Retina (tissue), 1 donor: ENCODE data around the gene RAB20.
"Not testable (repeated sequence)": the region's sequence is repeated elsewhere in the genome, so short reads cannot be mapped to it uniquely, and the experiment has no call there.

Source experiments
- DNase-seq: peaks from one replicate; pipeline ENCODE4 v3.0.0-alpha.2; 2016

RAB20 gene

DNA sequence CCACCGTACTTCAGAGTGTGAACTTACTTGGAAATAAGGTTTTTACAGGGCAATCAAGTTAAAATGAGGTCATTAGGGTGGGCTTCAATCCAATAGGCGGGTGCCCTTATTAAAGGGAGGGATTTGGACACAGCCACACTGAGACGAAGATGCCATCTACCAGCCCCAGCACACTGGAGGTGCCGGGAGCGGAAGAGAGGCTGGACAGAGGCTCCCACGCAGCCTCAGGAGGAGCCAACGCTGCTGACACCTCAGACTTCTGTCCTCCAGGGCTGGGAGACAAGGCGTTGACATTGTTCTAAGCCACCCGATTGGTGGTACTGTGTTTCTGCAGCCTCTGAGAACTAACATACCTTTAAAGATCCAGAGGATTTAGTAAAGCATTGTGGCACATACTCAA is 12.6 kb upstream of the RAB20 start:
- DNase-seq, result no peak

DNA sequence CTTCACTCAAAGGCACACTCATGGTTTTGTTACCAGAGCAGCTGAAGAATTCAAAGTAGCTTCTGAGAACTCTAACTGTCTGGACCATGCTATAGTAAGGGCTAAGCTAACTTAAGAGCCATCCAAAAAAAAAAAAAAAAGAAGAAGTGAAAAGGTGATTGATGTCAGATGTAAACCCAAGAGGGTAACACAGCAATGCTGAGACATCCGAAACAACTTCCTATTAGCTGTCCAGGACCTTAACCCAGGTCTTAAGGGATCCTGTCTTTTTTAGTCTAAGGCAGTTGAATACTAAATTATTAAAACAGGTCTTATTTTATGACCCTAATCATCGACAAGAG is 11.2 kb upstream of the RAB20 start:
- no peak for DNase-seq

DNA sequence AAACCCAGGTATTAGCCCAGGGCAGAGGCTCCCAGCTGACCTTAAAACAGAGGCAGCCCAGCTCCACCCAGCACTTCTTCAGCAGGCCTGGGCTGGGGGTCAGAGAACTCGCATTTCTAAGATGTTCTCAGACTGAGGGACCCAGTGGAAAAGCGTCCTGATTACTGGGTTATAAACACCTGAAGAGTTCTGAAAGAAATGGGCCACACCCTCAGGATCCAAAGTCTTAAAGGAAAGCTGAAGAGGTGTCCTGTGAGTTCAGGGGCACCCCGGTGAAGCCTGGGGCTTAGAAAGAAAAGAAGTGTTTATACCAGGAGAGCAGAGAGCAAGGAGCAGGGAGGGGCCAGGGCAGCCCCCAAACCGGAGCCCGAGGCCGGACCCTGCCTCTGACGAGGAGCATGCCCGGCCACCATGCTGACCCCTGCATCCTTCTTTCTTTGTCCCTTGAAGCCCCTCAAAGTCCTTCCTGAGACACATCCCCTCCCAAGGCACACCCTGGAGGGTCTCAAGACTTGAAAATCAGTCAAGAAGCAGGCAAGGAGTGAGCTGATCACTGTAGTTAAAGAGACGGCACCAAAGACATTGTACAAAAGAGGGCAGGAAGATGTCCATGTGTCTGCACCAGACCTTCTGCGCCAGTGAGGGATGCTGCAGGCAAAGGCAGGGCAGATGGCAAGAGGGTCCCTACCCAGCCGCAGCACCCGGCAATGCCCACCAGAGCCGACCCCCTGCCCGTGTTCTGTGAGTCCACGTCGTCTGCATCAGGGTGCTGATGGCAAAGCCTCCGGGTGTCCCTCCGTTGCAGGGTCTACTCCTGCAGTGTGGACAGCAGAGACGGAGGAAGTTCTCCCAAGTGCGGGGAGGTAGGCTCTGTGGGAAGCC is 10.6 kb upstream of the RAB20 start:
- DNase-seq, result no peak

DNA sequence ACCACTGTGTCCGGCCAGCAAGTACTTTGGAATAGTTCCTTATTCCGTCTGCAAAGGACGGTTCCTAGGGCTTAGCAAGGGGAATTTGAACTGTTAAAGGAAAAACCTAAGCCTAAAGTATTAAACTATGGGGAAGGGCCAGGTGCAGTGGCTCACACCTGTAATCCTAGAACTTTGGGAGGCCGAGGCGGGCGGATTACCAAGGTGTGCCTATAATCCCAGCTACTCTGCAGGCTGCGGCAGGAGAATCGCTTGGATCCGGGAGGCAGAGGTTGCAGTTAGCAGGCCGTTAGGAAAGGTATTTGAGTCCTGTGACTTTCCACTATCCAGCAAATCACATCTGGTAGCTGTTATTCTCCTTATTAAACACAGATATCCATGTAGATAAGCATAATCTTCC is 9.4 kb upstream of the RAB20 start:
- DNase-seq, result no peak

DNA sequence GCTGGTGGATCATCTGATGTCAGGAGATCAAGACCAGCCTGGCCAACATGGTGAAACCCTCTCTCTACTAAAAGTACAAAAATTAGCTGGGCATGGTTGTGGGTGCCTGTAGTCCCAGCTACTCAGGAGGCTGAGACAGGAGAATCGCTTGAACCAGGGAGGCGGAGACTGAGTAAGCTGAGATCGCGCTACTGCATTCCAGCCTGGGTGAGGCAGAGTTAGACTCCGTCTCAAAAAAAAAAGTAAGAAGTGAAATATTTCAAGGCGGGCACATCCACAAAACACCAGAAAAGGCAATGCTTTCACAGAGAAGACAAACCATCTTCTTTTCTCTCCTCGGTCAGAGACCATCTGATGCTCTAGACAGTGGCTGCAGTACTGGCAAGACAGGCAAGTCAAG is 8.4 kb upstream of the RAB20 start:
- not testable (repeated sequence) for DNase-seq

DNA sequence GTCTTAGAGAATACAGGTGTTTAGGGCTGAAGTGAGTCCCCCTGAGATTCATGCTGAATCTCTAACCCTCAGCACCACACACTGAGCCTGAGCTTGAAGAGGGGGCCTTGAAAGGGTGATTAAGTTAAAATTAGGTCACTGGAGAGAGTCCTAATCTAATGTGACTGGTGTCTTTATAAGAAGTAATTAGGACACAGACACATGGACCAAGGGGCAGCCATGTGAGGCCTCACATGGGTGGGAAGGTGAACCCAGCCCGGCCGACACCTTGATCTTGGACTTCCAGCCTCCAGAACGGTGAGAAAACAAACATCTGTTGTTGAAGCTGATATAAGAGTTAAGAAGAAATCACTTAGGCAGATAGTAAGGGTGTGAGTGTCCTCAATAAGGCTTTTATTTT is 7.1 kb upstream of the RAB20 start:
- peak; percentile 51 for DNase-seq

DNA sequence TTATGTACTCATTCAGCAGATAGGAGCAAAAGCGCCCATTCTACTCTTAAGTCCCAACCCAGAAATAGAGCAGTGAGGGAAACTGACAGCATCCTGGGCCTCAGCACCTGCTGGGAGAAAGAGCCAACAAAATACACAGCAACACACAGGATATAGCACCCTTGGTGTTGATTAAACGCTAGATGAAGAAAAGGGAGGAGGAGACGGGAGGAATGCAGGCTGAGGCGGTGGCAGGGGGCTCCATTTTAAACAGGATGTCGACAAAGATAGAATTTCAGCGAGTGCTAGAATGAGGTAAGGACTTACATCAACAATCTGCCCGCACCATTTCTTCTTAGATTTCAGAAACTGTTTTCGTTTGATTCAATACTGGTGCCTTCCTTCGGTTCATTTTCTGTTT is 4.6 kb upstream of the RAB20 start:
- DNase-seq, result no peak

DNA sequence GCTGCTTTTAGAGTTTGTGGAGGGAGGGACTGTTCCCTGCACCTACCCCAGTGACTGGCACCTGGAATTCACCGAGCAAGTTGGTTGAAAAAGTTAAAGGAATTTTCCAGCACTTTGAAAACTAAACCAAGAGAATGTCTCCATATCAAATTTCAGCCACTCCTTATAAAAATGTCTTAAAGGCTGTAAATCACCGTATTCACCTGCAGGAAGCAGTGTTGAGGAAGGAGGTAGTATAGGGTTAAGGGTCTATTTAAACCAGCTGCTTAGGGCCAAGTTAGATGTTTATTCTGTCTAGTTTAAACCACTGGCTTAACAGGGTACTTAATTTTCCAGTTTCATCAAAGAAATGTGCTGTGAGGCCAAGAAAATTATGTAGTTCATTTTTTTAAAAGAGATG is 3.8 kb upstream of the RAB20 start:
- no peak for DNase-seq

DNA sequence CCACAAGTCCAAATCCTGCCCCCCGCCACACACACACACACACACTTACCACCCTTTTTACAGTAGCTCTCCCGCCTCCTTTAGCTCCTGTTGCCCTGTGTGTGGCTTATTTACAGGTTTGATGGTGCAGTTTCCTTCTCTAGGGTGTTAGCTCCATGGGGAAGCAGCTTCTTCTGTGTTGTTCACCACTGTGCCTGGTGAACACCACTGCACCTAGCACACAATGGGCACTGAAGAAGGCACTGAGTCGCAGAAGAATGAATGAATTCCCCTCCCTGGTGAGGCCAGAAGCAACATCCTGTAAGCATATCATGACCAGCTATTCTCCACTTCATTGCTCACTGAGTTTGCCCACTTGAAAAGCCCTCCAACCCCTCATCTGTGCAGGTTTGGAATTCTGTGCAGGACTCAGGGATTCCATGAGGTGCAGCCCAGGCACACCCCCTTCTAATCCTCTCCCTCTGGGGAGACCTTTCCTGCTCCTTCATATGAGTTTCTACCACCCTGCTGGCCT is 3.0 kb upstream of the RAB20 start:
- DNase-seq, result no peak

DNA sequence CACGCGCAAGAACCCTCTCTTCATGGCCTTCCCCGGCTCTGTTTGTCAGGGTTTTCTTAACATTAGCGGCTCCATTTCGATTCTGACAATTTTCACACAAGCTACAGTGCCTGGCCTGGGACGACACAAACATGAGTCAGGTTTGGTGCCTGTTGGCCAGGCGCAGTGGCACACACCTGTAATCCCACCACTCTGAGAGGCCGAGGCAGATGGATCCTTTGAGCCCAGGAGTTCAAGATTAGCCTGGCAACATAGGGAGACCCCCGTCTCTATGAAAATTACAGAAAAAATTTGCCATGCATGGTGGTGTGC is 1.9 kb upstream of the RAB20 start:
- no peak for DNase-seq

DNA sequence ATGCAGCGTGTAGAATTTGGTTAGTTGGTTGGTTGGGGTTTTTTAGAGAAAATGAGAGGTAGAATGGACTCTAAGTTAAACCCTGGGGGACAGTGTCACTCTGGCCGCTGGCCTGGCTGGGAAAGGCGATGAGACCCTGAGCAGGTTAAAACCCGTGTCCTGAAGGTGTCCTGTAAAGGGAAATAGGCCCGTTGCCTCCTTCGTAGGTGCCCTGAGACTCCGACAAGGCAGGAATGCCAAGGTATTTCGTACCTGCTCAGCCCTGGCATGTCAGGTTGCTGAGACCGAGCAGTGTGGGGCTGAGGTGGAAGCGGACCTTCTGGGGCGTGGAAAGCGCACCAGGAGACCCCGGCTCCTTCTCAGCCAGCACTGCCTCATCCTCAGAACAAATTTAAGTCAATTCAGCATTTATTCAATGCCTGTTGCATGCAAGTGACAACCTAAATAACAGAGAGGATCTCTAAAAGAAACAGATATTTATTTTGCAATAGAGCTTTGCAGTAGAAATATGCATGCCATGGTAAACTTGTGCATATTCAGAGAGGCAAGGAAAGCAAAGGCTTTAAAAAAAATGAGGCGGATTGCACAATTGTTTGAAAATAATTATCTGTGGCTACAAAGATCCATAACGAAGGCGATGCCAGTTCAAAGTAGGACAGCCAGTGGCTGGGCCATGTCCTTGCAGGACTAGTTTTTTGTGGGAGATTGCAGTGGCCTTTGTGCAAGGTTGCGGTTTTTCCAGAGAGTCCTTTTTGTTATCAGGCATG is 1.4 kb upstream of the RAB20 start:
- no peak for DNase-seq

DNA sequence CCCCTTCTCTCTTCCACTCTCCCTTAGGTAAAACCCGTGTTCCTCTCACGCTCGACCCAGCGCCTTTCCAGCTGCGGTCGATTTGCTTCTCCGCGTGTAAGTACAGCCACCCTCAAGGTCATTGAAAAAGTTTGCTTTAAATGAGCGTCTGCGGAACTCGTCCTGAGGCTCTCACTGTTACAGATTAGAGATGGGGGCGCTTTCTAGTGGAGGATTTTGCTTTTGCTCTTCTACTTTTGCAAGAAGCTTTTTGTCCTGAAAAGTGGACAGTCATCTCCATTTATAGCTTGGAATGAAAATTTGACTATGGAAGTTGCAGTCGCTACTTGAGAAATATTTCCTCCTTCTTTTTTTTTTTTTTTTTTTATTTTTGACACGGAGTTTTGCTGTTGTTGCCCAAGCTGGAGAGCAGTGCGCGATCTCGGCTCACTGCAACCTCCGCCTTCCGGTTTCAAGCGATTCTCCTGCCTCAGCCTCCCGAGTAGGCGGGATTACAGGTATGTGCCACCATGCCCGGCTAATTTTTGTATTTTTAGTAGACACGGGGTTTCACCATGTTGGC is 595 bp upstream of the RAB20 start:
- no peak for DNase-seq

DNA sequence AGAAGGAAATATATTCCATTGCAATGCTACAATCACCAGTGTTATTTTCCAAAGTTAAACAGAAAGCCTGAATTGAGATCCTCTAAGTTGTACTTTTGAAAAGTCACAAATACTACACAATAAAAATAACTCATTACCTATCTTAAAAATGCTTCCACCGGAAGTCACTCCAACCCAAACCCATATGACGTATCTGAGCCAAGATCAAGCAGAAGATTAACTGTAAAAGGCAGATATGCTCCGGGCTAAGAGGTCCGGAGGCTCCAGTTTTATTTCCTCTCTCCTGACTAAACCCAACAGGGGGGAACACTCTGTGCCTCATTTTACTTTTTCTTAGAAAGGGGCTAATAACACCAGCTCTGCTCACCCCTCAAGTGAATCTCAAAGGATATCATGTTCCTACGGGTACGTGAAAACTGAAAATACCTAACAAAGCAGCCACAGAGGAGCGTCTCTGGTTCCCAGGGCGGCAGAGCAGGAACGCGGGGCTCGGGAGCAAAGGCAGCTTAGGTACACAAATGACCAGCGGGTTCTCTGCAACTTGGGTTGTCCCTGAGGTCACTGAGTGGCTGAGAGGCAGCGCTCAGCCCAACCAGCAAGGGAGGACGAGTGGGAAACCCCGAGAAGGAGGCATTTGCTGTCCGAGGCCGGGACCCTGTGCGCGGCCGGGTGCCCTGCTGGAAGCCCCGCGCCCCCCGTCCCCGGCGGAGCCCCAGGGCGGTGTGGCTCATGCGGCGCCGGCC is 750 bp downstream of the RAB20 start:
- no peak for DNase-seq

DNA sequence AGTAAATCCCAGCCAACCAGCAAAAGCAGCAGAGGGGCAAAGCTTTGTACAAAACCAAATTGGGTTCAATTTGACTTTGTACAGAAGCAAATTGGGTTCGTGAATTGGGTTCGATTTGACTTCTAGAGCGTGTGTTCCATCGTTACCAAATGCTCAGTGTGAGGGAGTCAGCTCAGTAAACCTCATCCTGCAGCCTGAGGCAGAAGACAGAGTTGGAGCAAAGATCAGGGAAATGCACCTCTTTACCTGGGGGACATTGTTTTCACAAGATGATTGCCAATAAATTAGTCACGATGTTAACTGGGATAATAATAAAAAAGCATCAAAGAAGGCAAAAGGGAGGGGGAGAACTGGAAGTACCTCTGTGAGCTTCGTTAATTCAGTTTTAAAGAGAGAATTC is 1.5 kb downstream of the RAB20 start:
- no peak for DNase-seq

DNA sequence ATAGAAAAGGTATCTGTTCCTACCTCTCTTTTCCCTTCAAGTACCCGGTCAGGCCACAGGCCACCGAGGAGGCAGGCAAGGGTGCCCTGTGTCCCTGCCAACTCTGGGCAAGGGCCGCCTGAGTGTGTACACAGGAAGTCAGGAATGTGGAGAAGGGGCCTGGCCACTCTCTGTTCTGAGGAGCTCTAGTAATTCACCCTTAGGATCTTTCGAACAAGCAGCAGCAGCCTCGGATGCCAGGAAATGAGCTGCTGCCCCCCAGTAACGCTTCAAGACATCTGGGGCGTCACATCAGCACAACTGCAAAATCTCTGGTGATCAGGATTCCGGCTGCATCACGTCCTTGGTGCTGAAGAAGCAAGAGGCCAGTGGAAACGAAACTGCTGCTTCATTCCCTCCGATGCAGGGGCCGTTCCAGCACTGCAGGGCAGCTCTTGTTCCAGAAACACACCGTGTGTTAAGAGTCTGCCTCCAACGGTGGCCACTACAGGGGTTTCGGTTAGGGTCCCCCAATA is 2.0 kb downstream of the RAB20 start:
- no peak for DNase-seq

DNA sequence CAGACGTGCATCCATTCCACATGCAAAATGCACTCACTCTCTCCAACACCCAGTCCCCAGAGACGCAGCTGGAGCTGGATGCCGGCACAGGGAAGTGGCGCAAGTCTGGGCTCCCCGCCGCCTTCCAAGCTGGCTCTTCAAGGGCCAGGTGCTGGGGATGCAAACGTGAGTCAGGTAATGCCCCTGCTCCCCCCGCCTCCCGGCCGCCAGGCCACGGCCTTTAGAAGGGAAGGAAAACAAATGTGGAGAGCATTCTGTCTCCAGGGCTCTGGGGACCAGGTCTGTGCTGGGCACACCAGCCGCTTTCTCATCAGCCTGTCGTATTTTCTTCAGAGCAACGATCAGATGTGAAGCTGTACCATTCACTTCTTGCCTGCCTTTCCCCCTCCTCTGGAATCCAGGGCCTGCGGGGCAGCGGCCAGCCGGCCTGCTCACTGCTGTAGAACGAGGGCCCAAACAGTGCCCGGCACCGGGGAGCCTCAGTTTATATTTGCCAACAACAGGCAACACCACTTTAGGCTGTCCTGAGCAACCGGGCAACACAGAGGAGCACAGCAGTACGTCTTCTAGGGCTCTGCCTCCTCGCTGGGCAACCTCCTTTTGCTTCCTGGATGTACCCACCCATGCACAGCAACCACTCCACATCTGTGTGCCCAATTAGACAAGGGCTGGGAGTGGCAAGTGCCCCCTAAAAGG is 3.8 kb downstream of the RAB20 start:
- DNase-seq, result no peak

DNA sequence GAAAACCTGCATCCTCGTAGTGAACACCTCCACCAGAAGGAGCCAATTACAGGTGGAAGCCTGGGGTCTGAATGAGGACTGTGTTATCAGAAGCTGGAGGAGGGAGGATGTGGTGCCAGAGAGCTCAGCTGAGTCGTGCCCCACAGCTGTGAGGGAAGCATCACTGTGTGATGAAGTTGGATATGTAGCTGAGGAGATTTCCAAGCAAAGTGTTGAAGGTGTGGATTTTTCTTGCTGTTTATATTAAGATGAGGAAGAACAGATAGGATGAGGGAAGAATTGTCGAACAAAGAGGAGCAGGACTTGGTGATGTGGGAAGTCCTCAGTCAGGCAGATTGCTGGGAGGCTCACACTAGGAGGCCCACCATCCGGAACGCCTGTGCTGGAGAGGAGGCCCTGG is 4.4 kb downstream of the RAB20 start:
- no peak for DNase-seq

DNA sequence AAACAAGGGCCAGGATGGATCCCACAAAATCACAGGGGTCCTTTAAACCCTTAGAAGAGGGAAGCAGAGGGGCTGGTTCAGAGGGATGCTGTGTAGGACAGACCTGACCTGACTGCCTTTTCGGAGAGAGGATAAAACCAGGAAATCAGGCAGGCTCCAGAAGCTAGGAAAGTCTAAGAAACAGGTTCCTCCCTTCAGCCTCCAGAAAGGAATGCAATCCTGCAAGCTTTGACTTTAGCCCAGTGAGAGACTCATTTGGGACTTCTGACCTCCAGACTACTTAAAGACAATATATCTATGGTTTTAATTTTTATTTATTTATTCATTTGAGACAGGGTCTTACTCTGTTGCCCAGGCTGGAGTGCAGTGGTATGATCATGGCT is 5.3 kb downstream of the RAB20 start:
- DNase-seq, result no peak

DNA sequence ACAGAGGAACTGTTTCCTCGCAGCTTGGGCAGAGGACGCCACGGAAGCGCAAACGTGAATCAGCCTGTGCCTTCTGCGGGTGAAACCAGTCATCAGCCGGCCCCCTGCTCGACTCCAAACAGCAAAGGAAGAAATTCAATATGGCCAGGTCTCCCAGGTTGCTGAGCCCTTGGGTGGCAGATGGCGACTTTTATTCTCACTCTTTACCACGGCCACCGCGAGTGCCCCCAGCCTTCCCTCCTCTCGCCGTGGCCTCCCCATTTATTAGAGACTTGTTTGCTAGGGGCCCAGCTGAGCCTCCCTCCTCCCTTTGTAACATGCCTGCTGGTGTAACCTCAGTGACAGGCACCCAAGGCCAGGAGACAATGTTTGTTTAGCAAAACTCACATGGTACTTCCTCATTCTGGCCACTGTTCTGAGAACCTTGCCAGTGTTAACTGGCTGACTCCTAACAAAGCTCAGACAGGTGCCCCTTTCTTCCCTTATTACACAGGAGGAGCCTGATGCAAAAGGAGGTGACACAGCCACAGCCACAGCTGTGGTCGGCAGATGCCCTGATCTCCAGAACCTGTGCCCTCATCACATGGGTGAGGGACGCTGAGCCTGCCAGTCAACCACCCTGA is 5.8 kb downstream of the RAB20 start:
- no peak for DNase-seq

DNA sequence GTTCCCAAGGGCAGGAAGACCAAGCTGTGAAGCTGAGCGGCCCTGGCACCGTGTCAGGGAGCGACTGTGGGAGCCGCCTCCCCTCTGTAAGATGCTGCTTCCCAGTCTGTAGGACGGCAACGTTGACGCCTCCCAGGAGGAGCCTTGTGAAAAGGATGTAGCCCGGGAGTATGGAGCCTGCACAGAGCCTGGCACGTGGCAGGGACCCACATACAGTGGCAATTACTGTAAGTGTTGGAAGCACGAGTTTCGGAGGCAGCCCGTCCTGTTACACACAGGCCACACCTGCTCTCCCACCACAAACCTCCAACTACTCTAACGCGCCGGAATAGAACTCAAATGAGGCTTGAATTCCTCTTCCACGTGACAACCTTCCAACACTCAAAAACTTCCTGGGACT is 6.6 kb downstream of the RAB20 start:
- DNase-seq, result no peak

DNA sequence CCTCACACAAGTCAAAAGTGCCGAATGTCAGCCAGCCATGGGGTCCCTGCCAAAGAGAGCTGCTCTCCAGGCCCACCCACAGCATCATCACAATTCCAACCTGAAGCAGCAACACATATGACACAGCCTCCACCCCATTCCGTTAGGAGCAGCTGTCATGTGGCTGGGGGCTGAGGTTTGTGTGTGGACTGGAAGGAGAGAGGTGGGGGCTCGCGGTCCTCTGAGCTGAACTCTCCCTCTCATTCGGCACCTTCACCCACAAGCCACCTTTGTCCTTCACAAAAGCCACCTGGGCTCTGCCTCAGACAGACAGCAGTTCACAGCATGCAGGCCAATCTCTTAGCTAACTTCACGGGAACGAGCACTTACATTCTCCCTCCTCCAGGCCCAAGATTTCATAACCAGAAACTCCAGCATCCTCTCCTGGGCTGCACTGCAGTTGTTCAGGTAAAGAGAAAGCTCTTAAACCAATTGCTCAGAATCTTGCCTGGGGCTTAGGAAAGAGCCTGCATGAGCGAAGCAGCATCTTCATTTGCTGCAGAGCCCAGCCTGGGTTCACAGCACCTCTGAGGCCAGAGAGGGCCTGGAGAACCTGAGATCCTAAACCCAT is 7.2 kb downstream of the RAB20 start:
- DNase-seq, result no peak

DNA sequence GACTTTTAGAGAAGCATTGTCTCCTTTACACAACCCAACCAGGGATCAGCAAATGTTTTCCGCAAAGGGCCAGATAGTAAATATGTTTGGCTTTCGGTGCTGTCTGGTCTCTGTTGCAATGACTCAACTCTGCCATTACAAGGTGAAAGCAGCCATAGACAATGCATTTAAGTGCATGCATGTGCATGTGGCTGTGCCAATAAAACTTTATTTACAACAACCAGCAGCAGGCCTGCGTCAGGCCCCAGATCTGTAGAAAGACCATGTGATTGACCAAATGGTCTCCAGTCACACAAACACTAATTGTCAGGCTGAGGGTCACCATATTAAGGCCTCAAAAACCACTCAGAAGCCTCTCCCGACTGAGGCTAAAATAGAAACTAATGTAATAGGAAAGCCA is 8.1 kb downstream of the RAB20 start:
- no peak for DNase-seq
